DOHH2 (cell line): ENCODE data around the gene ANKRD18B.
"Not testable (repeated sequence)": the region's sequence is repeated elsewhere in the genome, so short reads cannot be mapped to it uniquely, and the experiment has no call there.

Experiments
- EZH2phosphoT487 ChIP-seq: fragments of 200-600 bp; sonication (generic); IDR thresholded peaks from 2 replicates; pipeline ENCODE4 v1.6.1; 2017; ENCODE audit warnings: borderline replicate concordance, mild to moderate bottlenecking, antibody characterized with exemption, low read length, moderate library complexity, mixed read lengths
- TF ChIP-seq, protein P1 (sequence below): fragments of 200-600 bp; sonication (generic); IDR thresholded peaks from one replicate; pipeline ENCODE4 v1.5.1; 2014; ENCODE audit warnings: antibody characterized with exemption, mild to moderate bottlenecking, low read depth, low read length; ENCODE audit not compliant: poor library complexity, severe bottlenecking

DNA sequence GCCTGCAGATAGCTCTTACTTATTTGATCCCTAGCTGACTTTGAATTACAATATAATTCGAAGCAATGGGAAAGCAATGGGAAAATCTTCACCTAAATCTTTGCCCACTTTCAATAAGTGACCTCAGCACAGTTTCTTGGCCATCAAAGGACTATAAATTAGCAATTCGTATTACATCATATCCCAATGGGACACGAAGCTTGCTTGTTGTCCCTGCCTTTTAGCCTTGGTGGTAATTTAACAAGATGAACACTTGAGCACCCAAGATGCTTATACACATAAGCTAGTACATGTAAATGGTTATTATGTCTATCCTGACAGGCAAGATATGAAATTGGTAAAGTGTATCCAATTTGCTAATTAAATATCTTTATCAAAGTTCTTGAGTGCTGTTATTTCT is 9.9 kb downstream of the ANKRD18B start:
- TF ChIP-seq, protein P1, sequence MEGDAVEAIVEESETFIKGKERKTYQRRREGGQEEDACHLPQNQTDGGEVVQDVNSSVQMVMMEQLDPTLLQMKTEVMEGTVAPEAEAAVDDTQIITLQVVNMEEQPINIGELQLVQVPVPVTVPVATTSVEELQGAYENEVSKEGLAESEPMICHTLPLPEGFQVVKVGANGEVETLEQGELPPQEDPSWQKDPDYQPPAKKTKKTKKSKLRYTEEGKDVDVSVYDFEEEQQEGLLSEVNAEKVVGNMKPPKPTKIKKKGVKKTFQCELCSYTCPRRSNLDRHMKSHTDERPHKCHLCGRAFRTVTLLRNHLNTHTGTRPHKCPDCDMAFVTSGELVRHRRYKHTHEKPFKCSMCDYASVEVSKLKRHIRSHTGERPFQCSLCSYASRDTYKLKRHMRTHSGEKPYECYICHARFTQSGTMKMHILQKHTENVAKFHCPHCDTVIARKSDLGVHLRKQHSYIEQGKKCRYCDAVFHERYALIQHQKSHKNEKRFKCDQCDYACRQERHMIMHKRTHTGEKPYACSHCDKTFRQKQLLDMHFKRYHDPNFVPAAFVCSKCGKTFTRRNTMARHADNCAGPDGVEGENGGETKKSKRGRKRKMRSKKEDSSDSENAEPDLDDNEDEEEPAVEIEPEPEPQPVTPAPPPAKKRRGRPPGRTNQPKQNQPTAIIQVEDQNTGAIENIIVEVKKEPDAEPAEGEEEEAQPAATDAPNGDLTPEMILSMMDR = not testable (repeated sequence)
- TF ChIP-seq EZH2phosphoT487 = not testable (repeated sequence)
